Femur (tissue), 1 donor: ENCODE measurements around the gene CALN1.
"Not testable (repeated sequence)": the region's sequence is repeated elsewhere in the genome, so short reads cannot be mapped to it uniquely, and the experiment has no call there.

Experiments
- DNase-seq: peaks from one replicate; pipeline ENCODE4 v3.0.0-alpha.2; 2017

CALN1 gene

DNA sequence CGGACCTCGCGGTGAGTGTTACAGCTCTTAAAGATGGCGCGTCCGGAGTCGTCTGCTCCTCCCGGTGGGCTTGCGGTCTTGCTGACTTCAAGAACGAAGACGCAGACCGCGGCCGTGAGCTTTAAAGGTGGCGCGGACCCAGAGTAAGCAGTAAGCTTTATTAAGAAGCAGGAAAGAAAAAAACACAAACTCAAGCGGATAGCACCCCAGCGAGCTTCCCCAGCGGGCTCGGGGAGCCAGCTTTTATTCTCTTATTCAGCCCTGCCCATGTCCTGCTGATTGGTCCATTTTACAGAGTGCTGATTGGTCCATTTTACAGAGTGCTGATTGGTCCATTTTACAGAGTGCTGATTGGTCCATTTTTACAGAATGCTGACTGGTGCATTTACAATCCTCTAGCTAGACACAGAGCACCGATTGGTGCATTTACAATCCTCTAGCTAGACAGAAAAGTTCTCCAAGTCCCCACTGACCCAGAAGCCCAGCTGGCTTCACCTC is at the start of gene CALN1:
CALN1 (minus strand) TSS at position 218 of the 498 bp plus-strand sequence.
- DNase-seq: not testable (repeated sequence)

DNA sequence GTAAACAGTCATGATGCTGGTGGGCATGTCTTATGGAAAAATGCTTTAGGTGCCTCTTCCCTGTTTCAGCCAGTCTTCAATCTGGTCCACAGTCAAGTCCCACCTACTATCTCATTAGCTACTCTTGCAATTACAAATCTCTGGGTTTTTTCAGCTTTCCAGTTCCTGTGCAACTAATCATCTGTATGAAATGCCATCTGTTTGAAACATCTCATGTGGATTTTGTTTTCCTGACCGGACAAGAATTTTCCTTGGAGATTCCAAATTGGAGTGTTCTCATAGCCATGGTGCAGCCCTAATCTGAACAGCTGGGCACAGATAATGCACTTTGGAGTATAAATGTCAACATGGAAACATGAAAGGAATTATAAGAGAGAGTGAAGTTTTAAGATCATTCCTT is 41.3 kb upstream of the CALN1 start:
- DNase-seq: no peak

DNA sequence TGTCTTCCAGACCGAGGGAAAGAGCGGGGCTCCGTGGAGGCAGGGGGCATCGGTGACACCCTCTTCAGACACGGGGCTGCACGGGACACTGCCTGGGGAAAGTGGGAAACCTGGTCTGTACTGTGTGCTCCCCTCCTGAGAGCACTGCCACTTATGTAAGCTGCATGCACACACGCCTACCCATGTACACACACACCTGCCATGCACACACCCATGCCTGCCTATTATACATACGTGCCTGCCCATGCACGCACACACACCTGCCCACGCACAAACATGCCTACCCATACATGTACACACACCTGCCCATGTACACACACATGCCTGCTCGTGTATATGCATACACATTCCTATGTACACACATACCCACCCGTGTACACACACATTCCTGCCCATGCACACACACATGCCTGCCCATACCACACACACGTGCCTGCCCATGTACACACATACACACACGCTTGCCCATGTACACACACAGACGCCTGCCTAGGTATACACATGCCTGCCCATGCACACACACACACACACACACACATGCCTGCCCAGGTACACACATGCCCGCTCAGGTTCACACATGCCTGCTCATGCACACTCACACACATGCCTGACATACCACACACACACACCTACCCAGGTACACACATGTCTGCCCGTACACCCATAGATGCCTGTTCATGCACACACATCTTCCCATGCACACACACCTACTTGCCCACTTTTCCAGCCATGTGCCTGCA is 35.5 kb upstream of the CALN1 start:
- no peak for DNase-seq

DNA sequence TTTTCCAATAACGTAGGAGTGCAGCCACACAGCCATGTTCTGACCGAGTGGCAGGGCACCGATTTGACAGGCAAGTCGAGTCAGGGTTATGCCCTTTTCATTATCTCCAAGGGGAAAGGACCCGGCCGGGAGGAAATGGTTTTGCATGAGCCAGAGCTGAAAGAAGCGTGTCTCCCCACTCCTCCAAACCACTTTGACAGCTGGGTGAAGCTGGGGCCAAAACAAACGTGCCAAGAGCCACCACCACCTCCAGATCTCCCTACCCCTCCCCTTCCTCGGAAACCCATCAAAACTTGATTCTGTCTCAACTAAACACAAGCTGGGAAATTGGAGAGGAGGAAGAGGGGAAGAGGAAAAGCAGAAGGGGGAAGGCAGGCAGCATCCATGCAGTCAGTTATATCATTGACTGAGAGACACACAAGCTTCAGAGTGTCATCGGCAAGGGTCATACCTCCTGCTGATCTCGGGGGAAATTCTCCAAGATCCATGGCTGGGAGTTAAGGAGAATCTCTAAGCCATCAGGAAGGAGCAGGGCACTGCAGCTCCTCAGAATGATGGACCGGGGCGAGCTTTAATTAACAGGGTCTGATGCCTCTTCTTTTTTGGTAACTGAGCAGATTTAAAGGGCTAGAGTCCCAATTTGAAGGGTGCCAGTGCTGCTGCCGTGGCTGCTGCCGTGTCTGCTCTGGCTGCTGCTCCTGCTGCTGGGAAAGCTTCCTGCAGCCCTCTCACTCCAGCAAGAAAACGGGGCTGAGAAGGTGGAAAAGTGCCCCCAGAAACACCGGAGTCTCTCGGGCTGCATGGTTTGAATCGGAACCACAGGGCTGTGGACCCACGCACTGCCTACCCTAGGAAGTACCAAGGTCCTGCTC is 34.7 kb upstream of the CALN1 start:
- DNase-seq: no peak

DNA sequence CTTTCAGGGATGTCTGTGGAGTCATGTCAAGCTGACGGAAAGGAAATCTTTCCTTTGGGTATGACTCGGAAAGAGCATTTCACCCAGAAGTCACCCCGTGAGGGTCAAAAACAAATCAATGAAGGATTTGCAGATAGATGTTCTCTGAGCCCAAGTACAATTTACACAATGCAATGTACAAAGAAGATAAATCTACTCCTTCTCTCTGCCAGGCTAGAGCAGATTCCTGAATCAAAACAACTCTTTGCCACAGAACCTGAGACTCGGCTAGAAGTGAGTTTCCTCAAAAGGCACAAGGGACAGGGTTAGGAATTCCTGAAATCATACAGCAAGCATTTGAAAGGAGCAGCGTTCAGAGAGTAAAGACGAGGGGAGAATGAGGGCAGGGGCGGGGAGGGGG is 34.0 kb upstream of the CALN1 start:
- no peak for DNase-seq

DNA sequence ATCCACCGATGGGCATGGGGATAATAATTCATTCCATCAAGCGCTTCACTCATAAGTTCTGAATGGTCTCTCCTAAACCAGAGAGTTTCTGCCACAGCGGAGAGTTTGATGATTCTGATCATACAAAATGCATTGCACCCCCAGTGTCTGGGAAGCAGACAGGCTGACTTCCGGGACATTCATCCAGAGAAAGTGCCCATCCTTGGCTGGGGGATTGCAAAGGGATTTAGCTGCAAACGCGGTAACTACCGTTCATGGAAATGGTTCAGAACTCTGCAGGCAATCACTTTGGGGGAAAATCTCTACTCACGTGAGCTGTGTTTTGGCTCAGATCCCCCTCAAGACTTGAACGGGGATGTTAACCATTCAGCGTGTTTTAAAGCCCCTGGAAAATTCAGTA is 33.4 kb upstream of the CALN1 start:
- DNase-seq: no peak

DNA sequence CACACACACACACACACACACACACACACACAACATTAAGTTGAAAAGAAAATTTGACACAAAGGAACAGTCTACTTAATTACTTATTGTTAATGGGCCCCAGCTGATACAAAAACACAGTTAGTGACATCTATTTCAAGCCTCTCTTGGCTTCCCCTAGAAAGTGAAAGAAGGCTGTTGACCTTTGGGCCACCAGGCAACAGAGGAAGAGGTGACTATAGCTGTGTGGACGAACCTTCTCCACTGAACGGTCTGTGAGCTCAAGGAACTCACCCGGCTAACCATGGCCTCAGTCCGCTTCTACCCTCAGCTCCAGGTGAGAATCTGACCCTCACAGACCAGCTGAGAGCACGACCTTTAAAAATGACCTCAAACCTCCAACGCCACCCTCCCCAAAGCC is 32.9 kb upstream of the CALN1 start:
- DNase-seq: no peak

DNA sequence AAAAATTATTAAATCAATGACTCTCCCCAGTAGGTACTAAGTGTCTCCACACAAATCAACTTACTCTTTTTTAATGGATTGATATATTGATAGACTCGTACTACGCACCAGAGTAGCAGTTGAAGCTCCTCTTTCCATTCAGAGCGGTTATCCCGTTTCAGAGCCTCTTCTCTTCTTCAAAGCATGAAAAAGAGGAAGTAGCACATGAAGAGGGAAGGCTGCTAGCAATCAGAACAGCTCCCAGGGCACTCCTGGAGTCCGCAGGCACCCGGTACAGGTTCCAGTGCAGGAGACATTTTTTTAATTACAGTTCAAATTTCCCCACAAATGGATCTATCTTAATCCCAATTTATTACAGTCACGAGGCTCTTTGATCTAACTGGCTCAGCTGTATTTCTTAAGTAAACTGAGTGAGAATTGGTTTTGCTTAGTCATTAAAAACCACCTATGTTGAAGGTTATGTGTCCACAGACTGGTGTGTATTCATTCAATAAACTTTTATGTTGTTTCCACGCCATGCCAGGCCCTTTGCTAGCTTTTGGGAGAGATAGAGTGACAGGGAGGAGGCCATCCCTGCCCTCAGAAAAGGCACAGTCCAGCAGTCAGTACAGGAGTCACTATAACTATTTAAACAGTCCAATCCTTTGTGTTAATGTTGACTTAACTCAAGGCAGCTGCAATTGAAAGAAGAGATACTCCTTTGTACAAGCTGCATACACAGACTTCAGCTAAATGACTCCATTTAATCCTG is 32.1 kb upstream of the CALN1 start:
- no peak for DNase-seq

DNA sequence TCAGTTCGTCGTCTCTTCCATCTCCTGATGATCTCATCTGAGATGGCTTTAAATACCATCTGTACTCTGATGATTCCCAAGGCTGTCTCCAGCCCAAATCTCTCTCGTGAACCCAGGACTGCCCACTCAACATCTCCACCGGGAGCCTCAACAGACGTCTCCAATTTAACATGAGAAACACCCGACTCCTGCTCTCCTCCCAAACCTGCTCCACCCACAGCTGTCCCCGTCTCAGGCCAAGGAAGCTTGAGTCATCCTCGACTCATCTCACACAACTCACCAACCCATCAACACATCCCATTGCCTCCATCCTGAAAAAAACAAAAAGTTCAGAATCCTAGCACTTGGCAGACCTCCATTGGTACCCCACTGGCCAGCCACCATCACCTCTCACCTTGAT is 29.7 kb upstream of the CALN1 start:
- no peak for DNase-seq

DNA sequence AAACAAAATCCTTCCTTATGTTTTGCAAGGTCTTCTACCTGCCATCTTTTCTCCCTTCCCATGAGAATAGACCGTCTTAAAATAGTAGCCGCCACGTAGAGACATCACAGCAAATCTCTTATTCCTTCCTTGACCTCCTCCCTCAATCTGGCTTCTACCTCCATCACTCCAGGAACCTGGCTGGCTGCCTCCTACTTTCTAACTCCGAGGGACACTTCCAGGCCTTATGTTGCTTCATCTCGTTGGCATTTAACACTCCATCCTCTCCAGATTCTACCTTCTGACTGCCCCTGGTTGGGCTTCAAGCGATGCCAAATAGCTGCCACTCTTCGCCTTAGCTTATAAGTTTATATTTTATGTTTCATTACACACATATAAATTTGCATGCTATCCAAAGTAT is 26.4 kb upstream of the CALN1 start:
- DNase-seq: no peak

DNA sequence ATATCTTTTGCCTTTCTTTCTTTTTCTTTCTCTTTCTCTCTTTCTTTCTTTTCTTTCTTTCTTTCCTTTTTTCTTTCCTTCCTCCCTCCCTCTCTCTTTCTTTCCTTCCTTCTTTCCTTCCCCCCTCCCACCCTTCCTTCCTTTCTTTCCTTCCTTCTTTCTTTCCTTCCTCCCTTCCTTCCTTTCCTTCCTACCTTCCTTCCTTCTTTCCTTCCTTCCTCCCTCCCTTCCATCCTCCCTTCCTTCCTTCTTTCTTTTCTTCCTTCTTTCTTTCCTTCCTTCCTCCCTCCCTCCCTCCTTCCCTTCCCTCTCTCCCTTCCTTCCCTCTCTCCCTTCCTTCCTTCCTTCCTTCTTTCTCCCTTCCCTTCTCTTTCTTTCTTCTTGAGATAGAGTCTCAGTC is 25.5 kb upstream of the CALN1 start:
- no peak for DNase-seq

DNA sequence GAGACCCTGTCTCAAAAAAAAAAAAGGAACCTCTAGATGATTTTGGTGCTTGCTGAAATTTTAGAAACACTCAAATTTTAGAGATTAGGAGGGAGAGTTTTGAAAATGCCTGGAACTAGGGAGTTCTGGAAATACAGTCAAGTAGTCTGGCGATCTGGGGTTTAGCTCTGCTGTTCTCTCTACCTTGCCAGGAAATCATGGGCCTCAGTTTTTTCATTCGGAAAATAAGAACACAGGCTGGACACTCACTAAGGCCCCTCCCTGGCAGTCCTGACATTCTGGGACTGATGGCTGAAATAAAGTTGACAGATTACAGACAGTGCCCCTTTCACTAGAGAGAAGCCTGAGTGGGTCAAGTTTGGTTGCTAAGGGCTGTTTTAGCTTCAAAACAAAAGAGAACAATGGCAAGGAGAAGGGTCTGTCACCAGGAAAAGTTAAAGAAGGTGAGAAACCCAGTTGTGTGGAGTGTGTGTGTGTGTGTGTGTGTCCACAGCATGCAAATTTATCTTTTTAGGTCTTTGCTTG is 25.0 kb upstream of the CALN1 start:
- no peak for DNase-seq

DNA sequence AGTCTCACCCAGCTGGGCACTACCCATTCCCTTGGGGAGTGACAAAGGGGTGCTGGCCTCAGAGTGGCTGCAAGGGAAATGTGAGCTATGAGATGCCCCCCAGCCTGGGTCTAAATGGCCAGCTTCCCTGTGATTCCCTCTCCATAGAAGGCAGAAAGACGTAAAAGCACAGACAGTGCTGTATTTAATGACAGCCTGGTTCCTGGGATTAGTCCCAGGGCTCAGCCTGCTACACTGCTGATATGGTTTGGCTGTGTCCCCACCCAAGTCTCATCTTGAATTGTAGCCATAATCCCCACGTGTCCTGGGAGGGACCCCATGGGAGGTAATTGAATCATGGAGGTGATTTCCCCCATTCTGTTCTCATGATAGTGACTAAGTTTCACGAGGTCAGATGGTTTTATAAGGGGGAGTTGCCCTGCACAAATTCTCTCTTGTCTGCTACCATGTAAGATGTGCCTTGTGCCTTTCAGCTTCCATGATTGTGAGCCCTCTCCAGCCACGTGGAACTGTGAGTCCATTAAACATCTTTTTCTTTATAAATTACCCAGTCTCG is 23.9 kb upstream of the CALN1 start:
- no peak for DNase-seq

DNA sequence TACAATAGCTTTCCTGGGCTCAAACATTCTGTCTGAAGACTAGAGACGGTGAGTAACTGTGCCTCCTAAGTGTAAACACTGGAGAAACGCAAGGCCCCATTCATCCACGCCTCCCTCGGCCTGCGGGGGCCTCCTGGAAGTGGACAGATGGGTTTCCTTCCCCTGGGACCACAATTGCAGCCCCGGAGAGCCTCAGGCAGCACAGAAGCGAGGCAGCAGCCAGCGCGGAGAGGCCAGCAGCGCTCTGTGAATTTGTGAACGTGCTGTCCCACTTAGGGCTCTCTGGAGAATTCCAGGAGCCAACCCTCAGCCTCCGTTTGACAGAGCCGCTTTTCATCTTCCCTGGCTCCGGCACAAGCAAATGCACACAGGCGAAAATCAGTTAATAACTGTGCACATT is 23.2 kb upstream of the CALN1 start:
- DNase-seq: peak; percentile 39

DNA sequence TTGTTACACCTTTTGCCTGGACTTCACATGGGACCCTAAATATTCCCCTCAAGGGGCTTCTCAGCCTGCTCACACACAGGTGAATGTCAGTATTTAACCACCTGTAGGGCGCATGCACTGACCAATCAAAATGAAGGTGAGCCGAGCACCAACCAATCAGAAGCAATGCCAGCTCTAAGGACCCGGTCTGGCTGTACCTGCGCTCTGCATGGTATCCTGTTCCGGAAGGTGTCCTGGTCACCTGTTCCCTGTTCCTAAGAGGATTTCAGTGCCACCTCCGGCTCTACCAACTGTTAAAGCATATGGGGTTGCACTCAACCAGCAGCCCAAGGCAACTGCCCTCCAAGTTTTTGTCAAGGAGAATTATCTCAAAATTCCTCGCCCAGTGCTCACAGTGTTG is 18.4 kb upstream of the CALN1 start:
- DNase-seq: no peak

DNA sequence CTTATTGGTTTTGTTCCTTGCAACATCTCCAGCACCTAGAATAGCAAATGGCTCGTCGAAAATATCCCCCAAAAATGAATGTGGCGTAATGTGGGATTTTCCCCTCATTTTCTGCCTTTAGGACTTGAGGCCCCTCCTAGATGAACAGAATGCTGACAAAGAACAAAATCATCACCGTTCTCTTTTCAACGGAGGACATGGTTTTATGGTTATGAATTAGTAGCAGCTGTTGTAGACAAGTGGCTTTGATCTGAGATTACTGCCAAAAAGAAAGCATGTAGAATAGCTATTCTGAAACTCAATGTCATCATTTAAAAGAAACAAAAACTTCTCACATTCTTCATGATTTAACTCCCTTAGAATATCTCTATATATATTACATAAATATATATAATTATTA is 17.2 kb upstream of the CALN1 start:
- no peak for DNase-seq

DNA sequence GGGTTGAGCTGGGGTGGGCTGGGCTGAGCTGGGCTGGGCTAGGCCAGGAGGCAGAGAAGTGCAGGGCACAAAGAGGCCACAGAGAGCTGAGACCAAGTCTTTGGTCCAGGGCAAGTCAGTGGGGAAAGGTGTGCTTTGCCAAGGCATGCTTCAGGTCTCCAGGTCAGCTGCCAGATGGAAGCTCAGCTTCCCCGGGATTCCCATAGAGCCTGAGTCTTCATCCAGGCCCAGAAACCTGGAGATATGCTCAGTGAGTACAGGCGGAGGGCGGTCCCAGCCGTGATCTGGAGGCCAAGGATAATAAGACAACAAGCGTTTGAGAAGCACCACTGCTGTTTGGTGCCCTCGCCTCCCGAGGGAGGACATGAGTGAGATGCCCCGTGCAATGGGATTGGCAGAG is 4.7 kb upstream of the CALN1 start:
- DNase-seq: no peak

DNA sequence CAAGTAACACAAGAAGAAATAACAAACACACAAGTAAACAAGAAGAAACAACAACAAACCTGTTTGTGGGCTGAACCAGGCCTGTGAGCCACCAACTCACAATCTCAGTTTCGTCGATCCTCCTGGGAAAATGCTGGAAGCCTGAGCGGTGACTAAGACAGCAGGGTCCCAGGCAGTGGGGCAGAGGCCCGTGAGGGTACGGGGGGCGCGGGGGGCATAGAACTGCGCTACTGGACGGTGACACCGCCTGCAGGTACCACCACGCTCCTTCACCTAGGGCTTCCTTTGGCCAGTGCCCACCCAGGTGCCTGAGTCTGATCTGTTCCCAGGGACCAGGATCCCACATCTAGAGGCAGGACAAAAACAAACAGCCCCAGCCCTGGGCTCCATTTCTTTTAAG is 3.4 kb upstream of the CALN1 start:
- no peak for DNase-seq

DNA sequence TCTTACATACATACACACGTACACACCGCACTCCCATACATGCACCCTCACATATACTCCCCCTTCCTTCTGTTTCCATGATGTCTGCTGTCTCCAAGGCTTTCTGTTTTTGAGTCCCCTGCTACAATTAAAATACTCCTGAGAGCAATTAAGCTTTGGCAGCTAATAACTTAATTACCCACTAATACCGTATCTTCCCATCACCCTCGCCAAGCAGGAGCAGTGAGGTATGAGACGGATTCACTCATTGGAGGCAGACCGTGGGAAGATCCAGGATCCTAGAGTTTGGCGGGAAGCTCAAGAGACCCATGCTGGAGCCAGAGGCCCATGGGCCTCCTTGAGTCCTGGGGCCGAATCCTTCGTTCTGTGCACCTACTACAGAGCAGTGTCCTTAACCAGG is 1.7 kb upstream of the CALN1 start:
- DNase-seq: no peak

DNA sequence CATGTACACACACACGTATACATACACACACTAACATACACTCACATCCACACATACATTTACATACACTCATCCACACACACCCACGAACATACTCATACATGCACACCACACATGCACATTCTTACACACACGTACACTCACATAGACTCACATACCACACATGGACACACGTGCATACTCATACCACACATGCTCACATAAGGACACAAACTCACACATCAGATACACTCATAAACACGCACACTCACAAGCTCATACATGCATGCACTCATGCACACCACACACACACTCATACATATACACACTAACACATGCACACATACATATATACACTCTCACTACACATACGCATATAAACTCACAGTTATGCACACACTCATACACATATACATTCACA is 1.2 kb upstream of the CALN1 start:
- DNase-seq: no peak

DNA sequence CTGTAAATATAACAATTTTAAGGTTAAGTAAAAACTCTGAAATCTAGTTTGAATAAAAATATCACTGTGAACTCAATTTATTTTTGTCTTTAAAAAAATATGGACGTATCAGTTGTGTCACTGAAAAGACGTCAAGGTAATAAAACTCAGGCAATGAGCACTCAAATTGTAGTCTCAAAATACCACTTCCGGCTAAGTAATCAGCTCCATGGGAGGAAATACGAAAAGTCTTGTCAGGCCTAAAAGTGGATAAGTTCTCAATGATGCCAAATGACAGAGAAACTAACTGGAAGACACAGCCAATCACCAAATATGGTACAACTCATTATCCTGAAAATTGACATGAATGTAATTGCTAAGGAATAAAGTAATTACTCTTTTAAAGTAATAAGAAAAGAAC is 719 bp downstream of the CALN1 start:
- DNase-seq: no peak

DNA sequence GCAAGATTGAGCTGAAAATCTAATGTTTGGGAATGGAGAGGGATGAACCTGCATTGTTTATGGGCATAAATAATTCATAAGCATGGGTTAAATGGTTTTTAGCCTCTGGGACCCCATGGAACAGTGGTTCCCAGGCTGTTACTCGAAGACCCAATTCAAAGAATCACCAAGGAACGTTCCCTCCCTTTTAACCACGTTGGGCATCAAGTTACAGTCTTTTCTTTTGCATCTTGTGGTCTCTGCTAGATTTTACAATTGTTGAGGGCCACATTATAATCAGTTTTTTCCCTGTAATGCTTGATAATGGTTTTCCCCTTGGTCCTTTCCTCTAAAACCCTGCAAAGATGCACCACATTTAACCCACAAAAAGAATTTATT is 2.5 kb downstream of the CALN1 start:
- DNase-seq: no peak
